Liver (tissue), 9 donors: ENCODE data around the gene SLC25A39. TPM values are rescaled to one million over a fixed set of nuclear protein-coding genes. Genes with fewer than 3 reads are reported as not detected.

Experiments
- DNase-seq: peaks from one replicate; pipeline ENCODE4 v3.0.0-alpha.2; 2017; ENCODE audit warnings: low spot score
- H3K27ac ChIP-seq, 2 donors: one replicate each; pipeline ENCODE4 v1.7.0; 2013; ENCODE audit warnings: inconsistent platforms in 2 of 2, low read length in 2 of 2, control low read depth in 1 of 2, low read depth in 1 of 2, mild to moderate bottlenecking in 1 of 2
- H3K27me3 ChIP-seq, 4 donors: one replicate each; pipeline versions ENCODE4 v1.6.1 to v1.7.0; 2013; ENCODE audit warnings: low read length in 3 of 4, inconsistent platforms in 1 of 4, mild to moderate bottlenecking in 1 of 4, moderate library complexity in 1 of 4; ENCODE audit not compliant: control insufficient read depth in 4 of 4, insufficient read depth in 4 of 4
- H3K36me3 ChIP-seq, 4 donors: one replicate each; pipeline versions ENCODE4 v1.6.1 to v1.7.0; 2013; ENCODE audit warnings: low read length in 3 of 4, mild to moderate bottlenecking in 3 of 4, low read depth in 1 of 4, moderate library complexity in 1 of 4; ENCODE audit not compliant: control insufficient read depth in 4 of 4, insufficient read depth in 3 of 4
- H3K4me1 ChIP-seq, 4 donors: one replicate each; pipeline versions ENCODE4 v1.6.1 to v1.7.0; 2013; ENCODE audit warnings: low read length in 3 of 4, mild to moderate bottlenecking in 3 of 4, moderate library complexity in 1 of 4; ENCODE audit not compliant: control insufficient read depth in 4 of 4, insufficient read depth in 4 of 4
- H3K4me3 ChIP-seq, 3 donors: one replicate each; pipeline versions ENCODE4 v1.6.1 to v1.7.0; 2013; ENCODE audit warnings: low read length in 3 of 3, control low read depth in 1 of 3, low read depth in 1 of 3, mild to moderate bottlenecking in 1 of 3
- H3K9ac ChIP-seq, 2 donors: one replicate each; pipeline ENCODE4 v1.7.0; 2013; ENCODE audit warnings: low read length in 2 of 2, mild to moderate bottlenecking in 2 of 2, moderate library complexity in 2 of 2, control low read depth in 1 of 2, low read depth in 1 of 2
- H3K9me3 ChIP-seq, 4 donors: one replicate each; pipeline versions ENCODE4 v1.6.1 to v1.7.0; 2013; ENCODE audit warnings: low read length in 3 of 4; ENCODE audit not compliant: control insufficient read depth in 4 of 4
- ATF3 ChIP-seq: IDR thresholded peaks from 2 replicates; pipeline ENCODE4 v1.6.1; 2016; ENCODE audit warnings: antibody characterized with exemption
- CTCF ChIP-seq: fragments of 150-350 bp; IDR thresholded peaks from 2 replicates; pipeline ENCODE4 v1.5.1; 2017; ENCODE audit warnings: improper control_type of control experiment, low read depth, low read length; ENCODE audit not compliant: missing input control
- FOXA1 ChIP-seq: IDR thresholded peaks from 2 replicates; pipeline ENCODE4 v1.6.1; 2016; ENCODE audit warnings: antibody characterized with exemption
- HNF4G ChIP-seq: IDR thresholded peaks from 2 replicates; pipeline ENCODE4 v1.6.1; 2016; ENCODE audit warnings: antibody characterized with exemption
- JUND ChIP-seq, 2 donors: IDR thresholded peaks; 2 replicates each; pipeline ENCODE4 v1.6.1; 2016; ENCODE audit warnings: antibody characterized with exemption in 2 of 2
- MAX ChIP-seq: IDR thresholded peaks from 2 replicates; pipeline ENCODE4 v1.6.1; 2016; ENCODE audit warnings: antibody characterized with exemption
- NR2F2 ChIP-seq: IDR thresholded peaks from 2 replicates; pipeline ENCODE4 v1.6.1; 2016; ENCODE audit warnings: antibody characterized with exemption
- RAD21 ChIP-seq, 2 donors: IDR thresholded peaks; 2 replicates each; pipeline ENCODE4 v1.6.1; 2016; ENCODE audit warnings: antibody characterized with exemption in 2 of 2, mild to moderate bottlenecking in 2 of 2
- REST ChIP-seq: IDR thresholded peaks from 2 replicates; pipeline ENCODE4 v1.6.1; 2016; ENCODE audit warnings: antibody characterized with exemption, mild to moderate bottlenecking
- TAF1 ChIP-seq: conservative IDR thresholded peaks from 2 replicates; pipeline ENCODE4 v1.6.1; 2016; ENCODE audit warnings: antibody characterized with exemption, mild to moderate bottlenecking
- YY1 ChIP-seq: IDR thresholded peaks from 2 replicates; pipeline ENCODE4 v1.6.1; 2016; ENCODE audit warnings: antibody characterized with exemption, mild to moderate bottlenecking
- ZBTB33 ChIP-seq: IDR thresholded peaks from 2 replicates; pipeline ENCODE4 v1.6.1; 2016; ENCODE audit warnings: antibody characterized with exemption
- WGBS: extraction: QIAGEN DNeasy Blood & Tissue Kit; methylation state at CpG from one replicate; pipeline ENCODE4 v1.1.7; 2013; 5-methylcytosine and 5-hydroxymethylcytosine counted together
- polyA plus RNA-seq, 2 donors: library from polyadenylated mRNA; stranded (reverse) in 1 of 2; unstranded in 1 of 2; fragments of 200-250 nt in 1 of 2; fragments of >200 nt in 1 of 2; fragmentation: Nextera tagmentation in 1 of 2; extraction: Ambion mirVana in 1 of 2; gene quantifications; one replicate each; pipeline versions ENCODE4 v1.2.1 to v1.2.3, GENCODE V29; 2013 to 2015
- total RNA-seq, 2 donors: library from RNA; depleted of rRNA; stranded (reverse); fragments of >200 nt; gene quantifications; one replicate each; pipeline ENCODE4 v1.2.3, GENCODE V29; 2014
- donor health status: healthy.
- donor health status: healthy.
- donor health status: healthy.
- donor health status: healthy.
- donor health status: healthy.

Gene SLC25A39
- total and polyA plus RNA-seq, 4 donors = 62.0 to 395 (median 83.8) TPM

GRCh38 chr17:44352828-44353671 lies 28.4 kb upstream of the SLC25A39 start:
- no peak overlapping the region for H3K4me3 ChIP-seq
- H3K9me3 ChIP-seq = no peaks in the 10 kb centered on the region
- no peak overlapping the region for H3K9ac ChIP-seq
- DNase-seq = no peak
- peaks cover 0 to 5% (median 0%) of the 10 kb centered on the region in 4 donors for H3K4me1 ChIP-seq
- peaks cover 4 to 32% (median 15%) of the 10 kb centered on the region in 4 donors for H3K36me3 ChIP-seq
- TF ChIP-seq ZBTB33 (no peak), TAF1 (no peak), REST (no peak), MAX (no peak), YY1 (no peak), HNF4G (no peak), RAD21 (IDR thresholded peaks at IDR 0.05) (no peak), JUND (IDR thresholded peaks at IDR 0.05) (no peak), CTCF (no peak), NR2F2 (no peak), FOXA1 (no peak)
- H3K27me3 ChIP-seq = no peaks in the 10 kb centered on the region
- 68% methylated on average over 22 of the region's 22 CpGs for WGBS
- no peak overlapping the region for H3K27ac ChIP-seq

- Histone ChIP-seq H3K36me3 (peaks cover 4 to 32% (median 15%) of the 10 kb centered on the region in 4 donors), H3K4me1 (peaks cover 0 to 5% (median 0%) of the 10 kb centered on the region in 4 donors), H3K27ac (no peak overlapping the region), H3K9ac (no peak overlapping the region), H3K4me3 (no peak overlapping the region), H3K27me3 (no peaks in the 10 kb centered on the region), H3K9me3 (no peaks in the 10 kb centered on the region)
- no peak for DNase-seq
- 93% methylated on average over 36 of the region's 36 CpGs for WGBS
- TF ChIP-seq YY1 = no peak
- no peak for TF ChIP-seq ATF3
- no peak for TF ChIP-seq FOXA1
- no peak for TF ChIP-seq JUND (IDR thresholded peaks at IDR 0.05)
Observed at GRCh38 chr17:44351961-44352827, 27.6 kb upstream of the SLC25A39 start.
